ENCODE results near the gene EPYC. TPM values are rescaled to one million over a fixed set of nuclear protein-coding genes. Genes with fewer than 3 reads are reported as not detected.

Gene EPYC
- total RNA-seq, 2 donors from 2014 or later, result not detected

DNA sequence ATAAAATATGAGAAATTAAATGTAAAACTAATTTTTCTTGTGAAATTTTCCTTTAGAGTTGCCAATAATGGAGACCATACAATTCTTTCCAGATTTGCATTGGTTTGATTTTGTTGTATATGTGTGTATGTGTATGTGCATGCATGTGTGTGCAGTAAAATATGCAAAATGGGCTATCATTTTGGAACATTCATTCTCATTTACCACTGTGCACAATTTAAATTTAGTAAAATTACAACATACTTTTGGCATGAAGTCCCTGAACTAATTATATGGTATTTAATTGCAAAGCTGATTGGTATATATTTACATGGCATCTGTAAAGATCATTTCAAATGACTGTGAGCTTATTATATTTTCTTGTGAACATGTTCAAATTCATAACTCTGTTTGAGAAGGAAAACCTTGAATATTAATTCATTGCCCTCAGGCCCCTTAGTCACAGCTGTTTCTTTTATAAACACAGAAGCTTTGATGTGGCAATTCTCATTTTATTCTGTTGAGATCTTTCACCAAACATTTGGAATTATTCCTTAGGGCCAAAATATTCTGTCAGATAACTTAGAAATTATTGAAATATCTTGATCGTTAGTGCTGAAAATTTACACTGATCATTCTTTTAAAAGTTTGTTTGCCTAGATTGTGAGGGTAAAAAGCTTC, 35.5 kb upstream of the EPYC start:
- no peak for DNase-seq
- no peak overlapping the region for H3K4me3 ChIP-seq
- no peaks in the 10 kb centered on the region for H3K27me3 ChIP-seq
- H3K9ac ChIP-seq (ENCODE audit: low read depth in 2 of 2, low read length in 2 of 2), result no peak overlapping the region
- H3K4me1 ChIP-seq, result no peaks in the 10 kb centered on the region
- TF ChIP-seq, protein P1, sequence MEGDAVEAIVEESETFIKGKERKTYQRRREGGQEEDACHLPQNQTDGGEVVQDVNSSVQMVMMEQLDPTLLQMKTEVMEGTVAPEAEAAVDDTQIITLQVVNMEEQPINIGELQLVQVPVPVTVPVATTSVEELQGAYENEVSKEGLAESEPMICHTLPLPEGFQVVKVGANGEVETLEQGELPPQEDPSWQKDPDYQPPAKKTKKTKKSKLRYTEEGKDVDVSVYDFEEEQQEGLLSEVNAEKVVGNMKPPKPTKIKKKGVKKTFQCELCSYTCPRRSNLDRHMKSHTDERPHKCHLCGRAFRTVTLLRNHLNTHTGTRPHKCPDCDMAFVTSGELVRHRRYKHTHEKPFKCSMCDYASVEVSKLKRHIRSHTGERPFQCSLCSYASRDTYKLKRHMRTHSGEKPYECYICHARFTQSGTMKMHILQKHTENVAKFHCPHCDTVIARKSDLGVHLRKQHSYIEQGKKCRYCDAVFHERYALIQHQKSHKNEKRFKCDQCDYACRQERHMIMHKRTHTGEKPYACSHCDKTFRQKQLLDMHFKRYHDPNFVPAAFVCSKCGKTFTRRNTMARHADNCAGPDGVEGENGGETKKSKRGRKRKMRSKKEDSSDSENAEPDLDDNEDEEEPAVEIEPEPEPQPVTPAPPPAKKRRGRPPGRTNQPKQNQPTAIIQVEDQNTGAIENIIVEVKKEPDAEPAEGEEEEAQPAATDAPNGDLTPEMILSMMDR (IDR thresholded peaks at IDR 0.05), result no peak
- H3K36me3 ChIP-seq, result no peaks in the 10 kb centered on the region
- H3K9me3 ChIP-seq, result no peaks in the 10 kb centered on the region
- intact Hi-C loops (cut with DNase I), result no loop called here
- no peak overlapping the region for H3K27ac ChIP-seq

DNA sequence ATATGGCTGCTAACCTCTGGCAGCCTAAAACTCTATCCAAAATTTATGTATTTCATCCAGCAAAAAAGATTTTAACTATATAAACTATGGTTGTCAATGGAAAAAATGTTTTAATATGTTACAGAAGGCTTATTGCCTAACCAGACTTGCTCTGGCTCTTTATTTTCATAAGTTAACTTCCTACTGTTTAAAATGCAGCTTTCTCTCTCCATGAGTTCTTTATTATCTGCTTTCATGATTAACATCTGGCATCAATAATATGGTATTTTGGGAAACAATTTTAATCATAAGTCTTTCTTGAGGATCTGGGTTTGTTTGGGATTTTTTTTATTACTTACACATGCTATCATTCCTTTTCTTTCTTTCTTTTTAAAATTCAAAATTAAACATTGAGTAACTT, 32.5 kb upstream of the EPYC start:
- Histone ChIP-seq H3K36me3 (no peaks in the 10 kb centered on the region), H3K4me1 (no peaks in the 10 kb centered on the region), H3K27ac (no peak overlapping the region), H3K4me3 (no peak overlapping the region), H3K27me3 (no peaks in the 10 kb centered on the region), H3K9me3 (no peaks in the 10 kb centered on the region), H3K9ac (ENCODE audit: low read depth in 2 of 2, low read length in 2 of 2) (no peak overlapping the region)
- no peak for DNase-seq
- TF ChIP-seq, protein P1 (IDR thresholded peaks at IDR 0.05), result no peak
- intact Hi-C loops (cut with DNase I), result no loop called here

DNA sequence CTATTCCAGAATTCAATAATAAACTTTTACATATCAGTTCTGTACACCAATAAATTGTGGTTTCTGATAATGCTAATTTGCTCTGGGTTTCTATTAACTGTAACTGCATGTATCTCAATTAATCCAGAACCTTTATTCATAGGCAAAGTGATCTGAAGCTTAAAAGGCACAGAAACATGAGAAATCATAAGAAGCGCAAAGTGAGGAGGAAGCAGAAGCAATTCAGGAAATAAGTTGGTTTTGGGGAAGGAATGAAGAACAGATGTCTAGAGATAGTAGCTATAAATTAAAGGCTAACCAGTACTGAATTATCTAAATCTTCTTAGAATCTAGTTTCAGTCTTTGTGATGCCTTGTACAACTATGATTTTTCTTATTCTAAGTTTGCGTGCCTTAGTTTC, 28.5 kb upstream of the EPYC start:
- intact Hi-C loops (cut with DNase I), result no loop called here
- no peak overlapping the region for H3K4me3 ChIP-seq
- TF ChIP-seq, protein P1 (IDR thresholded peaks at IDR 0.05), result no peak
- no peak overlapping the region for H3K9ac ChIP-seq (ENCODE audit: low read depth in 2 of 2, low read length in 2 of 2)
- H3K9me3 ChIP-seq, result no peaks in the 10 kb centered on the region
- no peaks in the 10 kb centered on the region for H3K36me3 ChIP-seq
- H3K27me3 ChIP-seq, result no peaks in the 10 kb centered on the region
- no peaks in the 10 kb centered on the region for H3K4me1 ChIP-seq
- H3K27ac ChIP-seq, result no peak overlapping the region
- no peak for DNase-seq

DNA sequence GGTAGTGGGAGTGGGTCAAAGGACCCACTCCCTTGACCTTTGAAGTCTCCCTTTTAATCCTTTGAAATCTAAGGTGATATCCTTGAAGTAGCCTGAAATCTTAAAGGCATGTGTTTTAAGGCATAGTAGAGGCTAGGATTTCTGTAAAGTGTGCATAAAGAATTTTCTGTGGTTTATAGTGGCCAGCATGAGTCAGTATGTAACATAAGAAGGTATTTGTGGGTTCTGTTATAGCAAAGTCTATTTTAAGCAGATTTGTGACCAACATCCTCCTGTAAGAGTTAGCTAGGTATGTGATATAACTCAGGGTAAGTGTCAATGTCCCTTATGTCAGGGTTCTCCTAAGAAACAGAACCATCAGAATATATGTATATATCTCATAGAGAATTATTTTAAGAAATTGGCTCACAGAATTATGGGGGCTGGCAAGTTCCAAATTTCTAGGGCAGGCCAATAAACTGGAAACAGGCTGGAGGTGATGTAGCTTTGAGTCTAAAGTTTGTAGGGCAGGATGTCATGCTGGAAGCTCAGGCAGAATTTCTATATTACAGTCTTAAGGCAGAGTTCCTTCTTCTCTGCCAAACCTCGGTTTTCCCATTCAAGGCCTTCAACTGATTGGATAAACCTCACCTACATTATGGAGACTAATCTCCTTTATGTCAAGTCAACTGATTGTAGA, 18.7 kb upstream of the EPYC start:
- intact Hi-C loops (cut with DNase I), result no loop called here
- H3K27ac ChIP-seq, result no peak overlapping the region
- no peaks in the 10 kb centered on the region for H3K9me3 ChIP-seq
- H3K4me1 ChIP-seq, result no peaks in the 10 kb centered on the region
- no peak overlapping the region for H3K9ac ChIP-seq (ENCODE audit: low read depth in 2 of 2, low read length in 2 of 2)
- DNase-seq, result no peak
- H3K4me3 ChIP-seq, result no peak overlapping the region
- TF ChIP-seq, protein P1 (IDR thresholded peaks at IDR 0.05), result no peak
- H3K36me3 ChIP-seq, result no peaks in the 10 kb centered on the region
- no peaks in the 10 kb centered on the region for H3K27me3 ChIP-seq

DNA sequence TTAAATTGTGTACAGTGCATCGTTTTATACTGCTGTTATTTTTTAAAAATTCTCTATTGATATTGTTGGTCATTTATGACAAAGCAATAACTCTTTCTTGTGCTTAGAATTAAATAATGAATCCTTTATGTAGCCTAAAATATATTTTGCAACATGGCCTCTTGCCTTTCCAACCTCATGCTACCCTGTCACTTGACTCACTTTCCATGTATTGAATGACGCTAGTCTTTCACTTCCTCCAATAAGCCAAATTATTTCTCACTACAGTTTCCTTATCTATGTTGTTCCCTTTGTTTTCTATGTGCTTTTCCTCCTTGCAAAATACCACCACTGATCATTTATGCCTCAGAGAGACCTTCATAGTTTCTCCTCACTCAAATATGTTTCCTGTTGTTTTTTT, 16.3 kb upstream of the EPYC start:
- H3K27me3 ChIP-seq, result no peaks in the 10 kb centered on the region
- H3K9me3 ChIP-seq, result no peaks in the 10 kb centered on the region
- DNase-seq, result no peak
- TF ChIP-seq, protein P1 (IDR thresholded peaks at IDR 0.05), result no peak
- H3K4me1 ChIP-seq, result no peaks in the 10 kb centered on the region
- no peak overlapping the region for H3K4me3 ChIP-seq
- no peak overlapping the region for H3K27ac ChIP-seq
- intact Hi-C loops (cut with DNase I), result no loop called here
- H3K36me3 ChIP-seq, result no peaks in the 10 kb centered on the region
- no peak overlapping the region for H3K9ac ChIP-seq (ENCODE audit: low read depth in 2 of 2, low read length in 2 of 2)

All from colonic mucosa (tissue), 4 donors.